GM21723 (cell line): ENCODE measurements around the gene HIC1.

Experiments
- ATAC-seq: cut with Tn5 transposase; IDR thresholded peaks from one replicate; pipeline ENCODE4 v1.9.1; 2021; ENCODE audit warnings: mild to moderate bottlenecking, moderate library complexity; ENCODE audit not compliant: unreplicated experiment

Gene HIC1

GRCh38 chr17:2071455-2072281, 16.8 kb downstream of the HIC1 start:
- ATAC-seq, result no peak

- ATAC-seq, result no peak
These were observed 20.0 kb downstream of the HIC1 start for GRCh38 chr17:2074919-2075318.

- no peak for ATAC-seq
These were observed 20.6 kb downstream of the HIC1 start for GRCh38 chr17:2075336-2076086.

- no peak for ATAC-seq
These were observed 21.4 kb downstream of the HIC1 start for GRCh38 chr17:2076087-2076984.

DNA sequence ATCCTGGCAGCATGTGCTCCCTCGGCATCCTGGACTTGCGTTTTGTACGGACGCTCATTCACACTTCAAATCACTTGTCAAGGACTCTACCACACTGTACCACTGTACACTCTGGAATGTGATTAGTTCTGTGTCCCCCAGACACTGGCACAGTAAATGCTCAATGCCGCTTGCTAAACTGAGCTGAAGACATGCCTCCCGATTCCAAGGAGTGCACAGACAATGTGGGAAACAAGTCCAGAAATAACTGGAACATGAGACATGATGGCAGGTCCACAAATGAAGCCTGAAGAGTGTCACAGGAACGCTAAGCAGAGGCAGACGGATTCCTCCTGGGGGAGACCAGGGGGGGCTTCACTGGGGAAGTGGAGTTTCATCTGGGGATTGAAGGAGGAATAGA, 22.1 kb downstream of the HIC1 start:
- ATAC-seq, result no peak

DNA sequence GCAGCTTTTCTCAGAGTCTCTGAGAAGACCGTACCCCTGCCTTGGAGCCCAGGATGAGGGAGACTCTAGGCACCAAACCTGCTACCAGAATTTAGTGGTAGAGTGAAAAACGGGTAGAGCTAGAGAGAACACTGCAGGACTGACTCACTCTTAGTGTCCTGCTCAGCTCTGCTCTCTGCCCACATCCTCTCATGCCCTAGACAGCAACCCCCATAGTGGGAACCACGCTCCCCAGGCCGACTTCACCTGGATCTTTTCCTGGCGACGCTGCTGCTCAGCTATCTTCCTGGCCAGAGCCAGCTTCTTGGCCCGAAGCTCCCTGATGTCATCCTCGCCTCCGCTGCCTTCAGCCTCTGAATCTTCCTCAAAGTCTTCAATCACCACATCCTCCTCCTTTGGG, 26.7 kb downstream of the HIC1 start:
- no peak for ATAC-seq

- no peak for ATAC-seq
These were observed 27.3 kb downstream of the HIC1 start for GRCh38 chr17:2082003-2082781.

DNA sequence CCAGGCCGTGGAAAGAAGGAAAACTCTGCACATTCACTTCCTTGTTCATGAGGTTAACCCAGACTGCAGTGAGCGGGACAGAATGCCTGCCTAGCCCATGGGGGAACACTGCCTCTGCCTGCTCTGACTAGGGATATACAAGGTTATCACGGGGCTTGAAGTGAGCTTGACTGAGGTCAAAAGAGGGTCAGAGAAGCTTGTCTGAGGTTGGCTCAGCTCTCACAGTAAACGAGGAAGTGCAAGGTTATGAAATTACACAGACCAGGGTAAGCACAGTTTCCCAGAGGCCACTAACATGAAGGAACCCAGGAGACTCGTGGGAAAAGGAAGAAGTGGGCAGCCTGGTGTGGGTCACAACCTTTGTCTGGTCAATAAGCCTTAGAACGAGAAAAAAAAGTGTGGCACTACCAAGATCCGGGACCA, 28.7 kb downstream of the HIC1 start:
- ATAC-seq, result peak; percentile 56

DNA sequence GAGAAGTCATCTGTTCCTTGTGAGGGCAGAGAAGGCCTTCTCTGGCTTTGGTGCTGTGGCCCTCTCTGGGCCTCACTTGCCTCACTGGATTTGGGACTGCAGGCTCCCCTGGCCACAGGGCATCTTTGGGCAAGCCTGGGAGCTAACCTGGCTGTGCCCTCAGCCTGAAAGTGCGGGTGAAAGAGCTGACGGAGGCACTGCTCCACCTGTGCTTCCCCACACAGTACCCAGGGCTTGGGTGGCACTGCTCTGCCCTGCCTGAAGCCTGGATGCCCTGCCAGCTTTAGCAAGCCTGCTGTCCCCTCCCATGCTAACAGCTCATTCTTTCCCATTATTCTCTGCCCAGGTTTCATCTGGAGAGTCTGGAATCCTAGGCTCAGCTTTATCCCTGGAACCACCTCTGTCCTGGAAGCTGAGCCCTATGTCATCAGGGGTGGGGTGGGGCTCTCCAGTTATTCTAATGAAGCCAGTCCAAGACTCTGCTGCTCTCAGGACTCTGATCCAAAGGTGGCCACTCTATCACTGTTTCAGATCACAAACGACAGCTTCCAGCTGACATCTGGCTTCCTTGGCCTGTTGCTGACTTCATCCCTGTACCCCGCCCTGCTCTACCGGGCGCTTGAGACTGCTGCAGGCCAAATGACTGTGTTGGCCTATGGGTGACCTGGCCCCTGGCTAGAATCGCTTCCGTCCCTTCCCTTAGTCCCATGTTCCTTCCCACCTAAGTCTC, 29.3 kb downstream of the HIC1 start:
- ATAC-seq, result no peak

DNA sequence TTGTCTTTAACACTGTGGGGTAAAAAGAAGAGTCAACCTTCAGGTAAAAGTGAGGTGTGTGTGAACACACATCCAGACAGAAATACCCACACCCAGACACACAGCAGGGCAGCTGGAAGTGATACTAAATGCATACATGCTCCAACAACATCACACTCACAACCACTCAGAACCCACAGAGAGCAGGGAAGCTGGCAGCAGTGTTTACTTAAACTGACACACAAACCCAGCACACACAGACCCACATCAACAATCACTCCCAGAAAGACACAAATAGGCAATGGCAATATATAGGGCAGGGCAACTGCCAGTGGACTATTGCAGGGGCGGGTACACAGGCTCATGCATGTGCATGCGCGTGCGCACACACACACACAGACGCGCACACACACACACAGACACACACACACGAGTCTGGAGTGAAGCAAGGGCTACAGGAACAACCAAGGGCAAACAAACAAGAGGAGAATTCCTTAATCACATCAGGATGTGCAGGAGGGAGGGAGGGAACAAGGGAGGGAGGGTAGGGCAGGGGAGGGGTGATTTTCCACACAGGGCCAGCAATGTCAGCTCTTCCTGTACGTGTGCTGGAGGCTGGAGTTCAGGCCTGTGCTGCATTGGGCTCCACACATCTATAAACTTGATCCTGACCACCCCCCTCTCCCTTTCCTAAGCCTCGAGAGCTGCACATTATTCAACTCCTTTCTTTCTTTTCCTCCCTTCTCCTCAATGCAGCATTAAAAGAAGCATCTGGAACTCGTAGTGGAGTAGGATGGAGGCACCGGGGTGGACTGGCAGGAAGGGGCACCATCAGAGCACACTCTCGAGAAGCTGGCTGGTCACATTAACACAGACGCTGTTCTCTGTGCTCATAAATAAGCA, 30.1 kb downstream of the HIC1 start:
- ATAC-seq, result no peak

DNA sequence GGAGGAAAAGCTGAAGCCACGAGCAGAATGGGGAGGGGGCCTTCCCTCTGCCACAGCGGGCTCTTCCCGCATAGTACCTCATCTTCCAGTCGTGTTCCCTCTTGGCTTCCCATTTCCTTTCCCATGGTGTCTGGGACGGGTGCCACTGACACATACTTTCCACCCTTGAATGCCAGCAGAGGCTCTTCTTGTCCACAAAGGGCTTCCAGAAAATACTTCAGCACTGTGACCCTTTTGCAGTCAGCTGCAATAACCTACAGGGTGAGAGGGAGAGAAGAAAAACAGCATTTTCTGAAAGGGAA, 30.7 kb downstream of the HIC1 start:
- no peak for ATAC-seq

DNA sequence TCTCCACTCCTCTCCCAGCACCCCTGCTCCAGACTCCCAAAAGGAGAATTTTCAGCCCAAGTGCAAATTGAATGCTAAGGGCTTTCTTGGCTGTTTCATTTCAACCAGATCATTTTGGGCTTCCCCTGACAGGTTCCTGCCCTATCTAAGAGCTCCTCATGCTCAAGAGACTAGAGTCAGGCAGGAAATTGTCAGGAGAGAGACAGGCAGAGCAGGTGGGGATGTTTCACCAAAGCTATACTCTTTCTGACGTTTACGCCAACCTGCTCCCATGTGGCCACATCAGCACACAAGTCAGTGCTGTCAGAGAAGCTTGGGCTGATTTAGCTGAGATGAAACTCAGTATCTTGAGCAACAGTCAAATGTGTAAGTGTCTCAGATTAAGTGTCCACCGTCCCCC, 31.4 kb downstream of the HIC1 start:
- ATAC-seq, result no peak

- ATAC-seq, result peak; percentile 42
These were observed 32.8 kb downstream of the HIC1 start for GRCh38 chr17:2087597-2088211.

GRCh38 chr17:2089021-2089422, 34.1 kb downstream of the HIC1 start:
- peak; percentile 24 for ATAC-seq

- ATAC-seq, result no peak
These were observed 35.3 kb downstream of the HIC1 start for GRCh38 chr17:2090210-2090641.

GRCh38 chr17:2090804-2091534, 36.1 kb downstream of the HIC1 start:
- no peak for ATAC-seq

GRCh38 chr17:2092253-2092652, 37.4 kb downstream of the HIC1 start:
- no peak for ATAC-seq

- no peak for ATAC-seq
These were observed 38.4 kb downstream of the HIC1 start for GRCh38 chr17:2093349-2093748.
